ENCODE results near the gene LRRC3.
"Not testable (repeated sequence)": the region's sequence is repeated elsewhere in the genome, so short reads cannot be mapped to it uniquely, and the experiment has no call there.

Gene LRRC3
- total RNA-seq = 0.95 to 2.5 (median 1.5) reads per million in 3 experiments

GRCh38 chr21:44454747-44455523 is at the start of gene LRRC3:
LRRC3 (plus strand) TSS chr21:44455510; CDS start chr21:44456645, 1,135 bp downstream.
- peak; percentile 73 for DNase-seq

- no peak for DNase-seq
Measured at GRCh38 chr21:44405948-44406872, 49.1 kb upstream of the LRRC3 start.

- DNase-seq = no peak
Measured at GRCh38 chr21:44406953-44407352, 48.4 kb upstream of the LRRC3 start.

GRCh38 chr21:44407493-44407892 is 47.8 kb upstream of the LRRC3 start:
- no peak for DNase-seq

GRCh38 chr21:44408226-44408625 is 47.1 kb upstream of the LRRC3 start:
- DNase-seq = no peak

GRCh38 chr21:44413566-44414290 is 41.6 kb upstream of the LRRC3 start:
- no peak for DNase-seq

- no peak for DNase-seq
Measured at GRCh38 chr21:44414291-44415072, 40.8 kb upstream of the LRRC3 start.

GRCh38 chr21:44415073-44416025 is 40.0 kb upstream of the LRRC3 start:
- no peak for DNase-seq

- no peak for DNase-seq
Measured at GRCh38 chr21:44416193-44416592, 39.1 kb upstream of the LRRC3 start.

GRCh38 chr21:44417621-44418107 is 37.6 kb upstream of the LRRC3 start:
- not testable (repeated sequence) for DNase-seq

- no peak for DNase-seq
Measured at GRCh38 chr21:44418108-44418875, 37.0 kb upstream of the LRRC3 start.

GRCh38 chr21:44418876-44419230 is 36.5 kb upstream of the LRRC3 start:
- no peak for DNase-seq

- no peak for DNase-seq
Measured at GRCh38 chr21:44419679-44420078, 35.6 kb upstream of the LRRC3 start.

GRCh38 chr21:44420416-44421205 is 34.7 kb upstream of the LRRC3 start:
- no peak for DNase-seq

- no peak for DNase-seq
Measured at GRCh38 chr21:44421901-44422840, 33.1 kb upstream of the LRRC3 start.

GRCh38 chr21:44423312-44423821 is 31.9 kb upstream of the LRRC3 start:
- no peak for DNase-seq

- no peak for DNase-seq
Measured at GRCh38 chr21:44423941-44424607, 31.2 kb upstream of the LRRC3 start.
